IMR-90 (cell line): ENCODE results near the gene MYO9B. TPM values are rescaled to one million over a fixed set of nuclear protein-coding genes. Genes with fewer than 3 reads are reported as not detected.

Experiments used
- ATAC-seq: fragments of 200-7000 bp; cut with Tn5 transposase; 2 replicates; pipeline ENCODE4 v1.9.1; 2020; ENCODE audit warnings: low read depth, mild to moderate bottlenecking, moderate library complexity
- BruUV-seq: library from RNA; stranded (reverse); fragments of 400-500 nt; replicated peaks from 2 replicates; lab custom pipeline; 2021; lab: Mats Ljungman, UMichigan
- CTCF ChIA-PET: fragments of 300-600 bp; formaldehyde crosslinking; extraction: SDS; loops from one replicate; lab custom pipeline; 2021; ENCODE audit warnings: antibody characterized with exemption; lab: Yijun Ruan, JAX
- POLR2A ChIA-PET: fragments of 300-600 bp; sonication (Branson Sonifier 250); formaldehyde crosslinking; loops from one replicate; lab custom pipeline; 2022; ENCODE audit warnings: antibody characterized with exemption; ENCODE audit not compliant: unreplicated experiment; lab: Charles Lee
- DNase-seq: peaks from one replicate; pipeline ENCODE4 v3.0.0; 2013
- H2AFZ ChIP-seq: replicated peaks from 2 replicates; pipeline ENCODE3; 2013; ENCODE audit warnings: low read length, mild to moderate bottlenecking; ENCODE audit not compliant: poor library complexity
- H2AK5ac ChIP-seq: 2 replicates; pipeline ENCODE4 v1.6.1; 2013; ENCODE audit warnings: low read depth, low read length, inconsistent platforms
- H2AK9ac ChIP-seq: replicated peaks from 2 replicates; pipeline ENCODE3; 2013; ENCODE audit warnings: mild to moderate bottlenecking, low read depth, low read length, moderate library complexity; ENCODE audit not compliant: poor library complexity
- H2BK120ac ChIP-seq: 2 replicates; pipeline ENCODE4 v1.6.1; 2013; ENCODE audit warnings: low read depth, low read length, inconsistent platforms
- H2BK15ac ChIP-seq: 3 replicates; pipeline ENCODE4 v1.6.1; 2013; ENCODE audit warnings: low read depth, low read length, inconsistent platforms
- H2BK20ac ChIP-seq: 2 replicates; pipeline ENCODE4 v1.6.1; 2013; ENCODE audit warnings: low read depth, mild to moderate bottlenecking, inconsistent platforms, low read length, moderate library complexity
- H2BK5ac ChIP-seq: 2 replicates; pipeline ENCODE4 v1.6.1; 2013; ENCODE audit warnings: mild to moderate bottlenecking, low read depth, low read length, inconsistent platforms; ENCODE audit not compliant: poor library complexity, severe bottlenecking
- H3K14ac ChIP-seq: replicated peaks from 2 replicates; pipeline ENCODE4 v1.6.1; 2013; ENCODE audit warnings: low read depth, low read length, inconsistent platforms
- H3K18ac ChIP-seq: 2 replicates; pipeline ENCODE4 v1.6.1; 2013; ENCODE audit warnings: low read depth, low read length, control low read depth
- H3K23ac ChIP-seq: 2 replicates; pipeline ENCODE4 v1.6.1; 2013; ENCODE audit warnings: low read depth, low read length, inconsistent platforms
- H3K27ac ChIP-seq: 2 replicates; pipeline ENCODE4 v1.5.1; 2013; ENCODE audit warnings: mild to moderate bottlenecking, control low read depth, low read length; ENCODE audit not compliant: insufficient read depth
- H3K27me3 ChIP-seq: 2 replicates; pipeline ENCODE4 v1.6.1; 2013; ENCODE audit warnings: low read length; ENCODE audit not compliant: control insufficient read depth, insufficient read depth
- H3K36me3 ChIP-seq: 2 replicates; pipeline ENCODE4 v1.6.1; 2013; ENCODE audit warnings: low read length, mixed read lengths; ENCODE audit not compliant: control insufficient read depth, insufficient read depth
- H3K4ac ChIP-seq: 2 replicates; pipeline ENCODE4 v1.6.1; 2013; ENCODE audit warnings: low read depth, low read length, inconsistent platforms
- H3K4me1 ChIP-seq: 2 replicates; pipeline ENCODE4 v1.6.1; 2013; ENCODE audit warnings: low read length, mixed read lengths; ENCODE audit not compliant: control insufficient read depth, insufficient read depth
- H3K4me2 ChIP-seq: 2 replicates; pipeline ENCODE4 v1.6.1; 2013; ENCODE audit warnings: low read depth, mild to moderate bottlenecking, control low read depth, low read length, moderate library complexity
- H3K4me3 ChIP-seq: 2 replicates; pipeline ENCODE4 v1.5.1; 2013; ENCODE audit warnings: low read depth, mild to moderate bottlenecking, control low read depth, low read length, moderate library complexity; ENCODE audit not compliant: insufficient read depth
- H3K56ac ChIP-seq: 2 replicates; pipeline ENCODE4 v1.6.1; 2013; ENCODE audit warnings: low read length, inconsistent platforms; ENCODE audit not compliant: insufficient read depth; ENCODE audit errors: extremely low read depth
- H3K79me1 ChIP-seq, 2 experiments: 2 replicates each; pipeline ENCODE4 v1.6.1; 2013; ENCODE audit warnings: low read length in 2 of 2, inconsistent platforms in 1 of 2, low read depth in 1 of 2
- H3K9ac ChIP-seq: 2 replicates; pipeline ENCODE4 v1.6.1; 2013; ENCODE audit warnings: low read depth, low read length, control low read depth
- H3K9me1 ChIP-seq: 2 replicates; pipeline ENCODE4 v1.6.1; 2013; ENCODE audit warnings: low read length, inconsistent platforms; ENCODE audit not compliant: insufficient read depth
- H3K9me3 ChIP-seq: 2 replicates; pipeline ENCODE4 v1.6.1; 2013; ENCODE audit warnings: low read length; ENCODE audit not compliant: control insufficient read depth, insufficient read depth
- H4K20me1 ChIP-seq: 2 replicates; pipeline ENCODE4 v1.6.1; 2013; ENCODE audit warnings: low read length, inconsistent platforms; ENCODE audit not compliant: insufficient read depth
- H4K5ac ChIP-seq: 2 replicates; pipeline ENCODE4 v1.6.1; 2013; ENCODE audit warnings: mild to moderate bottlenecking, low read depth, low read length, control low read depth
- H4K8ac ChIP-seq, 2 experiments: 2 replicates each; pipeline ENCODE4 v1.6.1; 2013; ENCODE audit warnings: low read depth in 2 of 2, low read length in 2 of 2, control low read depth in 1 of 2, inconsistent platforms in 1 of 2
- H4K91ac ChIP-seq: 2 replicates; pipeline ENCODE4 v1.6.1; 2013; ENCODE audit warnings: low read depth, low read length, inconsistent platforms; ENCODE audit not compliant: insufficient read depth
- BHLHE40 ChIP-seq: fragments of 150-350 bp; IDR thresholded peaks from 2 replicates; pipeline ENCODE4 v1.6.1; 2016; ENCODE audit warnings: mild to moderate bottlenecking, low read depth, low read length
- CHD1 ChIP-seq: IDR thresholded peaks from 2 replicates; pipeline ENCODE4 v1.6.1; 2012; ENCODE audit warnings: low read depth, low read length, improper control_type of control experiment
- CTCF ChIP-seq: conservative IDR thresholded peaks from 2 replicates; pipeline ENCODE4 v1.5.1; 2012; ENCODE audit warnings: mild to moderate bottlenecking, low read depth, low read length, improper control_type of control experiment
- ELK1 ChIP-seq: fragments of 150-350 bp; IDR thresholded peaks from 2 replicates; pipeline ENCODE4 v1.6.1; 2016; ENCODE audit warnings: low read depth, mild to moderate bottlenecking, low read length, moderate library complexity, borderline replicate concordance
- FOS ChIP-seq: fragments of 150-350 bp; IDR thresholded peaks from 2 replicates; pipeline ENCODE4 v1.6.1; 2016; ENCODE audit warnings: low read depth, low read length
- MAFK ChIP-seq: IDR thresholded peaks from 2 replicates; pipeline ENCODE4 v1.6.1; 2012; ENCODE audit warnings: low read depth, low read length, improper control_type of control experiment
- MAZ ChIP-seq: IDR thresholded peaks from 2 replicates; pipeline ENCODE4 v1.6.1; 2012; ENCODE audit warnings: low read depth, mild to moderate bottlenecking, low read length, improper control_type of control experiment, moderate library complexity, borderline replicate concordance
- MXI1 ChIP-seq: IDR thresholded peaks from 2 replicates; pipeline ENCODE4 v1.6.1; 2012; ENCODE audit warnings: low read depth, mild to moderate bottlenecking, low read length, moderate library complexity, borderline replicate concordance
- POLR2A ChIP-seq: IDR thresholded peaks from 2 replicates; pipeline ENCODE4 v1.6.1; 2012; ENCODE audit warnings: mild to moderate bottlenecking, low read depth, low read length
- RCOR1 ChIP-seq: IDR thresholded peaks from 2 replicates; pipeline ENCODE4 v1.6.1; 2012; ENCODE audit warnings: mild to moderate bottlenecking, low read length, improper control_type of control experiment; ENCODE audit not compliant: insufficient replicate concordance
- RFX5 ChIP-seq: IDR thresholded peaks from 2 replicates; pipeline ENCODE4 v1.8.0; 2012; ENCODE audit warnings: low read depth, mild to moderate bottlenecking, low read length, moderate library complexity
- USF2 ChIP-seq: fragments of 150-350 bp; IDR thresholded peaks from 2 replicates; pipeline ENCODE4 v1.6.1; 2017; ENCODE audit warnings: mild to moderate bottlenecking, antibody characterized with exemption, low read length, low read depth
- WGBS, 2 experiments: methylation state at CpG; one replicate each; pipeline versions ENCODE4 v1.1.5 to v1.1.7; 2013; ENCODE audit warnings: missing lambda C conversion rate in 2 of 2; ENCODE audit not compliant: insufficient read length in 1 of 2; ENCODE audit errors: extremely low coverage in 2 of 2; 5-methylcytosine and 5-hydroxymethylcytosine counted together
- dilution Hi-C: fragments of 300-500 bp; cut with HindIII; formaldehyde crosslinking; loops from one replicate; pipeline ENCODE4 v1.14.3; 2018; ENCODE audit warnings: low sequenced_read_pairs; ENCODE audit not compliant: unreplicated experiment
- in situ Hi-C: fragments of 300-500 bp; cut with MboI; formaldehyde crosslinking; loops from 3 replicates; pipeline ENCODE4 v1.14.3; 2019; ENCODE audit warnings: low sequenced_read_pairs, inconsistent platforms, mixed read lengths
- intact Hi-C: fragments of 100-400 bp; cut with micrococcal nuclease; formaldehyde crosslinking; loops from 2 replicates; pipeline ENCODE4 v1.10.0; 2022
- polyA plus RNA-seq, 3 experiments: library from polyadenylated mRNA; depleted of rRNA; stranded (reverse); fragments of >200 nt; gene quantifications; 2 replicates each; pipeline ENCODE4 v1.2.3, GENCODE V29; 2012; ENCODE audit warnings: low replicate concordance in 1 of 3
- total RNA-seq: library from RNA; depleted of rRNA; stranded (reverse); fragments of >200 nt; gene quantifications from 2 replicates; pipeline ENCODE4 v1.2.3, GENCODE V29; 2012

MYO9B gene
- total and polyA plus RNA-seq, 2 of the 4 experiments (the other 2 are of a cell fraction): 61.8 to 77.8 TPM

GRCh38 chr19:17234911-17235299 is 159.3 kb downstream of the MYO9B start:
- H3K14ac ChIP-seq: no peak overlapping the region
- in situ Hi-C loops: no loop called here
- peak overlapping the region; percentile 2 for H2BK5ac ChIP-seq
- H3K4me1 ChIP-seq: peaks cover 12% of the 10 kb centered on the region
- no peak overlapping the region for H3K18ac ChIP-seq
- H3K4me2 ChIP-seq: peak overlapping the region; percentile 66
- TF ChIP-seq MXI1 (no peak), FOS (no peak), RCOR1 (no peak), USF2 (no peak), MAFK (no peak), CHD1 (no peak), BHLHE40 (no peak), RFX5 (no peak), POLR2A (no peak), CTCF (no peak), ELK1 (no peak), MAZ (no peak)
- dilution Hi-C loops: no loop called here
- peak overlapping the region; percentile 96 for H2AK9ac ChIP-seq
- ChIA-PET CTCF (interaction anchor here (1.0 to 1.3 kb wide), 2 partner anchors 33 to 47 kb away, joined by 3 read pairs; partner anchors contain the start of gene ANKLE1), POLR2A (no interaction called here)
- H3K56ac ChIP-seq: no peak overlapping the region
- WGBS, 2 experiments: no CpG with 5 or more reads among the region's 11 CpGs
- H4K5ac ChIP-seq: no peak overlapping the region; the same call in 1 of the 2 replicates
- H3K9me1 ChIP-seq: peaks cover 7% of the 10 kb centered on the region
- H3K9ac ChIP-seq: no peak overlapping the region
- H4K8ac ChIP-seq: peak overlapping the region in 1 of 2 experiments; percentile 82; a peak in 1 of 4 replicates
- 0 out of 2 replicates have a peak overlapping the region, but pooled peaks have one; percentile 34 for H3K23ac ChIP-seq
- no peak overlapping the region for H2BK20ac ChIP-seq
- DNase-seq (peak; percentile 38), ATAC-seq (peak; percentile 61)
- H3K4me3 ChIP-seq: peak overlapping the region; percentile 54; the same call in 1 of the 2 replicates
- no peak overlapping the region for H2BK15ac ChIP-seq
- 0 out of 2 replicates have a peak overlapping the region, but pooled peaks have one; percentile 31 for H3K27ac ChIP-seq
- H3K79me1 ChIP-seq: peaks cover 28 to 66% of the 10 kb centered on the region in 2 experiments
- no TSS peak for BruUV-seq
- H3K4ac ChIP-seq: peak overlapping the region; percentile 3; the same call in 1 of the 2 replicates
- intact Hi-C loops: no loop called here
- H3K36me3 ChIP-seq: peaks cover 34% of the 10 kb centered on the region
- H4K20me1 ChIP-seq: peaks cover 11% of the 10 kb centered on the region
- no peaks in the 10 kb centered on the region for H3K27me3 ChIP-seq
- no peak overlapping the region for H2BK120ac ChIP-seq
- H3K9me3 ChIP-seq: no peaks in the 10 kb centered on the region
- no peak overlapping the region for H4K91ac ChIP-seq
- peak overlapping the region; percentile 51; the same call in 1 of the 2 replicates for H2AK5ac ChIP-seq
- H2AFZ ChIP-seq: peak overlapping the region; percentile 73
